Activated naive CD8-positive, alpha-beta T cell treated with anti-CD3 and anti-CD28 coated beads, Interleukin-2, amount 10 ng/mL, durations not matched to agents 7 days and 5 days (primary cell): ENCODE data around the gene IDUA. TPM values are rescaled to one million over a fixed set of nuclear protein-coding genes. Genes with fewer than 3 reads are reported as not detected.
A peak's percentile ranks its signal among the peaks of the same experiment; 100 is the strongest.

Experiments
- ATAC-seq: fragments of 150-1000 bp; cut with Tn5 transposase; one replicate; pipeline ENCODE4 v1.10.0; 2021; ENCODE audit warnings: low read depth, moderate library complexity
- POLR2A ChIA-PET: fragments of 350-600 bp; sonication (Branson Sonifier 250); formaldehyde crosslinking; loops from one replicate; lab custom pipeline; 2021; ENCODE audit warnings: antibody characterized with exemption; lab: Charles Lee
- DNase-seq: peaks from one replicate; pipeline ENCODE4 v3.0.0; 2021
- H3K27ac Mint-ChIP-seq: one replicate; pipeline ENCODE4 v1.8.0; 2022; ENCODE audit warnings: mild to moderate bottlenecking, mixed read lengths
- H3K27me3 Mint-ChIP-seq: one replicate; pipeline ENCODE4 v1.8.0; 2022; ENCODE audit warnings: mild to moderate bottlenecking, moderate library complexity, mixed read lengths
- H3K36me3 Mint-ChIP-seq: one replicate; pipeline ENCODE4 v1.8.0; 2021; ENCODE audit warnings: mild to moderate bottlenecking, mixed read lengths
- H3K4me1 Mint-ChIP-seq: one replicate; pipeline ENCODE4 v1.8.0; 2021; ENCODE audit warnings: mixed read lengths
- H3K4me3 Mint-ChIP-seq: one replicate; pipeline ENCODE4 v1.8.0; 2022; ENCODE audit warnings: mild to moderate bottlenecking, moderate library complexity, mixed read lengths
- H3K9me3 Mint-ChIP-seq: one replicate; pipeline ENCODE4 v1.8.0; 2021; ENCODE audit warnings: mixed read lengths
- total RNA-seq, 2 experiments: library from RNA; stranded (reverse); gene quantifications; one replicate each; pipeline ENCODE4 v1.2.3, GENCODE V29; 2021

The IDUA gene
- total RNA-seq, 2 experiments from 2014 or later = 37.5 to 38.7 TPM

DNA sequence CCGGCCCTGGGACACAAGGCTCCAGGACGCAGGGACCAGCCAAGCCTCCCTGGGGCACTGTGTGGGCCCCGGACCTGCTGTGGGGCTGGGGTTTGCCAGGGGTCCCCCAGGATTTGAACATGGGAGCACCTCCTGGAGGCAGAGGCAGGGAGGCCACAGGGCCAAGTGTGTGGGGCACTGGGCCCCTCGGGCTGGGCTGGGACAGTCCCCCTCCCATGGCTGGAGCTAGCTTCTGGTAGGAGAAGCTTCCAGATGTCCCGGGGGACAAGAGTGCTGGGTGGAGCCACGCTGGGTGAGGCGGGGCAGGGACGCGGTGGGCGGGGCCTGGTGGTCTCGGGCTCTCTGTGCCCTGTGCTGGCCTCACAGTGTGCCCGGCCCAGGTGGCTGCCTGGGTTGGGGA, 43.2 kb downstream of the IDUA start:
- no peaks in the 10 kb centered on the region for H3K27me3 Mint-ChIP-seq
- H3K4me1 Mint-ChIP-seq = peaks cover 2% of the 10 kb centered on the region
- H3K4me3 Mint-ChIP-seq = no peak overlapping the region
- no peaks in the 10 kb centered on the region for H3K9me3 Mint-ChIP-seq
- no peak for ATAC-seq
- no peak for DNase-seq
- POLR2A ChIA-PET = no interaction called here
- H3K36me3 Mint-ChIP-seq = peaks cover 4% of the 10 kb centered on the region
- H3K27ac Mint-ChIP-seq = no peak overlapping the region

DNA sequence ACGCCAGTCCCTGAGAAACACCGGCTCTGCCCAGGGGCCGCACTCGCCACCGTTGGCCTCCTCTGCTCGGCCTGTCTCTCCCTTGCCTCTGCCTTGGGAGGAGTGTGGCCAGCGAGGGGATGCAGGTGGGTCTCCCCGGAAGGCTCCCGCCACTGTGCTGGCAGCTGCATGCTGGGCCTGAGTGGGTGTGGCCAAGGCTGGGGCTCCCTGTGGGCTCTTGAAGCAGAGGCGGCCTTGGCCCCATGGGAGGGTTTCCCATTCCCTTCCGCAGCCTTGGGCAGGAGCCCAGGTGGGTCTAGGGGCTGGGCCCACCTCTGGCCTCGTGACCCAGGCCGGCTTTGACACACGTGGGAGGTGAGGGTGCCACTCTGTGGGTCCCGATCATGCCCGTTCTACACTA, 43.7 kb downstream of the IDUA start:
- POLR2A ChIA-PET = no interaction called here
- no peaks in the 10 kb centered on the region for H3K9me3 Mint-ChIP-seq
- DNase-seq = no peak
- no peaks in the 10 kb centered on the region for H3K36me3 Mint-ChIP-seq
- no peaks in the 10 kb centered on the region for H3K27me3 Mint-ChIP-seq
- no peak for ATAC-seq
- H3K4me1 Mint-ChIP-seq = peaks cover 2% of the 10 kb centered on the region
- no peak overlapping the region for H3K4me3 Mint-ChIP-seq
- no peak overlapping the region for H3K27ac Mint-ChIP-seq

DNA sequence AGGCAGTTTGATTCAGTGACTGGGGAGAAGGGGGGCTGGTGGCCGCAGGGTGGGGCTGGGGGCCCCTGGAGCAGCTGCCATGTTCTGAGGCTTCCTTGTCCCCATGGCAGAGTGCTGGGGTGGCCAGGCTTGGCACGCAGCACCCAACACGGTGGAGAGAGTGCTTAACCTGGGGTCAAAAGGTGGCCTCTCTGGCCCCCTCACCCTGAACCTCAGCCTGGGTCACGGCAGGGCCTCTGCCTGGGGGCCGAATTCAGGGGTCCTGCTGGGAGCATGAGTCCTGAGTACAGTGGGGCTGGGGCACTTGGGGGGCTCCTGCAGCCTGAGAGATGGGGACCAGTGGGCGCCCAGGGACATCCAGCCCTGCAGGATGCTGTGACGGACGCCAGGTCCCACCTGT, 44.5 kb downstream of the IDUA start:
- H3K4me1 Mint-ChIP-seq = no peaks in the 10 kb centered on the region
- no peaks in the 10 kb centered on the region for H3K36me3 Mint-ChIP-seq
- ATAC-seq (no peak), DNase-seq (no peak)
- no peaks in the 10 kb centered on the region for H3K9me3 Mint-ChIP-seq
- POLR2A ChIA-PET = no interaction called here
- no peaks in the 10 kb centered on the region for H3K27me3 Mint-ChIP-seq
- no peak overlapping the region for H3K27ac Mint-ChIP-seq
- no peak overlapping the region for H3K4me3 Mint-ChIP-seq

DNA sequence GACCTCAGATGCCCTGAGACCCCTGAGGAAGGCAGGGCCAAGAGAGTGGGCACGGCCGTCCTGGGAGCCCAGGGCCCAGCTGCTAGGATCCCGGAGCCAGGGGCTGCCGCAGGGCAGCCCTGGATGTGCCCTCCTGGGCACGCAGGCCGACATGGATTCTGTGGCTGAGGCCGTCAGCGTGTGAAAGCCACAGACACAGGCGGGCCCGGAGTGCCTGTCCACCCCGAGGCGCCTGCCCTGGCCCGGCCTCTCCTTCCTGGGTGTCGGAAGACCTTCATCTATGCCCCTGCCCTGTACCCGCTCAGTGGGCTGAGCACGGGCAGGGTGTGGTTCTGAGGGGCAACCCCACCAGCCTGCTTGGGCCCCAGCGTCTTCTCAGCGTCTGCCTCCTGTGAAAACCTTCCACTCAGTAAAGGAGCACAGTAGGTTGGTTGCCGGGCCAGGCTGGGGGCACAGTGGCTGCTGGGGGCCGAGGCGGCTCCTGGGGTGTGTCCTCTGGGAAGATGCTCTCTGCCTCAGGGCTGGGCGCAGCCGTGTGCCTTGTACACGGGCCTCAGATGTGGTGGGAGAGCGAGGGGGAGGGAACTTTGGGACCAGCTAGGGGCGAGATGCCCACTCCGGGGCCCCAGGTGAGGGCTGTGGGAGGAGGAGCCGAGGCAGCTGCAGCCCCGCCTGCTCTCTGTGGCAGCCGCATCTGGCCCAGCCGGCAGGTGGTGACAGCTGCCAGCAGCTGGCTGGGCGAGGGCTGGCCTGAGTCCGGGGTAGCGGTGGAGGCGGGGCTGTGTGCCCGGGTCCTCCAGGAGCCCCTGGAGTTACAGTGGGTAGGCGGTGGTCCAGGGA, 45.3 kb downstream of the IDUA start:
- no peaks in the 10 kb centered on the region for H3K4me1 Mint-ChIP-seq
- ATAC-seq (peak; percentile 35), DNase-seq (no peak)
- POLR2A ChIA-PET = no interaction called here
- H3K9me3 Mint-ChIP-seq = no peaks in the 10 kb centered on the region
- no peaks in the 10 kb centered on the region for H3K27me3 Mint-ChIP-seq
- H3K27ac Mint-ChIP-seq = no peak overlapping the region
- H3K4me3 Mint-ChIP-seq = no peak overlapping the region
- no peaks in the 10 kb centered on the region for H3K36me3 Mint-ChIP-seq

DNA sequence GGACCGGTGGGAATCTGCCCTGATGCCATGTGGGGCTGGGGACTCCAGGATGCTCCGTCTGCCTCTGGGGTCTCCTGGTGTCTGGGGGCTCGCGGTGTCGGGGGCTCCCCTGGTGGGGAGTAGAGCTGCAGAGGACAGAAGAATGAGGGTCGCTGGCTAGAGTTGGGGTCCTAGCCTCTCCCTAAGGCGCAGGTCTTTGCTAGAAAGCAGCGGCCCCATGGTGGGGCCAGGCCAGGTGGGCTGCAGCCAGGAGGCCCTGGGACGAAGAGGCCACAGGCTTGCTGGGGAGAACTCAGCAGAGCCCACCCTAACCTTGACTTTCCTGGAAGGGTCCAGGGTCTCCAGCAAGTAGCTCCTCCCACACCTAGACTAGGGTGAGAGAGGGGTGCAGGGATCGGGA, 46.0 kb downstream of the IDUA start:
- DNase-seq (no peak), ATAC-seq (no peak)
- Mint-ChIP-seq H3K27me3 (no peaks in the 10 kb centered on the region), H3K4me1 (no peaks in the 10 kb centered on the region), H3K36me3 (no peaks in the 10 kb centered on the region), H3K27ac (no peak overlapping the region), H3K4me3 (no peak overlapping the region), H3K9me3 (no peaks in the 10 kb centered on the region)
- POLR2A ChIA-PET = no interaction called here

DNA sequence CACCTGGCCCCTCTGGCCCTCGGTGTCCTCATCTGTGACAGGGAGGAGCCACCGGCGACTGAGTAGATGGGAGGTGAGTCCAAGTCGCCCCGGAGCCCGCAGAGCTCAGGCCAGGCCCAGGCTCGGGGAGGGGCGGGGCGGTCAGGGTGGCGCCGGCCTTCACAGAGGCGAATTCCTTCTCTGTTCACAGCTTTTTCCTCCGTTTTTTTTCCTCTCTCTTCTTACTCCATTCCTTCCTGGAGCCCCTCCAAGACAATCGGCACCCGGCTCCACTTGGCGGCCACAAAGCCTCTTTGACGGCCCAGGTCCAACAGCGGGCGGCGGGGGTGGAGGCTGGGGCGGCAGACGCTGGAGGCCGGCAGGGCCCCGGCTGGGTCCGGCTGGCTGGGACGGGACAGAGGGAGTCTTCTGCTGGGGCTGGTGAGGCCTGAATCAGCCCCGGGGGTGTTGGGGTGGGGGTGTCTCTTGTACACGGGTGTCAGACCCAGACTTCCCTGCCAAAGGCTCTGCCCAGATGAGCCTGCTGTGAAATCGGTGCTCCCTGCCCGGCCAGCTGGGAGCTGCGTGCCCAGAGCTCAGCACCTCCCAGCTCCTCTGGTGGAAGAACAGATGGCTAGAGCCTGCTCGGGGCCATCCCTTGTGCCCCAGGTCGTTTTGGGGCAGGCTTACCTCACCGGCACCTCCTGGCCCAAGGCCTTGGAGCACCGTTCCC, 47.2 kb downstream of the IDUA start:
- no peaks in the 10 kb centered on the region for H3K36me3 Mint-ChIP-seq
- H3K27ac Mint-ChIP-seq = no peak overlapping the region
- POLR2A ChIA-PET = no interaction called here
- H3K4me3 Mint-ChIP-seq = no peak overlapping the region
- DNase-seq = no peak
- no peak for ATAC-seq
- H3K4me1 Mint-ChIP-seq = no peaks in the 10 kb centered on the region
- no peaks in the 10 kb centered on the region for H3K27me3 Mint-ChIP-seq
- H3K9me3 Mint-ChIP-seq = no peaks in the 10 kb centered on the region

DNA sequence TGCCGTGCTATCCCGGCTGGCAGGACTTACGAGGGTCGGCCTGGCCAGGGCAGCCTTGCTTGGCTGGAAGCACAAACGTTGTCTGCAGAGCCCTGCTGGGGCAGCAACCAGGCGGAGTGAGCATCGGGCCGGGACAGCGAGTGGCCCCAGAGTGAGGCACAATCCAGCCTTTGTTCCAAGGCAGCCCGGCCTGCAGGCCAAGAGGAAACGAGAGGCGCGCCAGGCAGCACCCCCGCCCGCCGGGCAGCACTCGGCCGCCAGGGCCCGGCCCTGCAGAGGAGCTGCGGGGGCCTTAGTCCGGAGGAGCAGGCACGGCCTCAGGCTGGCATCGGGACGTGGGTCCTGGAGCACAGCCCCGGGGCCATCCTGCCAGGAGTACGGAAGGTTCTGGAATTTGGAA, 48.7 kb downstream of the IDUA start:
- Mint-ChIP-seq H3K4me1 (no peaks in the 10 kb centered on the region), H3K36me3 (no peaks in the 10 kb centered on the region), H3K9me3 (no peaks in the 10 kb centered on the region), H3K27me3 (no peaks in the 10 kb centered on the region), H3K4me3 (no peak overlapping the region), H3K27ac (no peak overlapping the region)
- DNase-seq = no peak
- POLR2A ChIA-PET = no interaction called here
- no peak for ATAC-seq

DNA sequence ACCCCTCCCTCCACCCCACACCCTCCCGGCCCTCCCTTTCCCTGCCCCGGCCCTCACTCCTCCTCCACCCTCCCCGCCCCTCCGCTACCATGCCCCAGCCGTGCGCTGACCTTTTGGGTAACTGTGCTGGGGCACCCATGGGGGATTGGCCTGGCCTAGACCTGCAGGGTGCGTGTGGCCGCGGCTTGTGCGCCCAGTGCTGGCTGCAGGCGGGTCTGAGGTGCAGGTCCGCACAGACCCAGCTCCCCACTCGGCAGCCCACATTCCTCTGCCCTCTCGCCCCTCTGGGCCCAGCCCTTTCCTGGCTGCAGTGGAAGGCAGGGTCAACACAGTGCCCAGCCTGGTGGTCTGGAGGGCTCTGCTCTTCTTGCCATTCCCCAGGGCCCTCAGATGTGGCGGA, 49.3 kb downstream of the IDUA start:
- no peaks in the 10 kb centered on the region for H3K27me3 Mint-ChIP-seq
- H3K27ac Mint-ChIP-seq = no peak overlapping the region
- no peaks in the 10 kb centered on the region for H3K36me3 Mint-ChIP-seq
- ATAC-seq (no peak), DNase-seq (no peak)
- no peaks in the 10 kb centered on the region for H3K9me3 Mint-ChIP-seq
- no peak overlapping the region for H3K4me3 Mint-ChIP-seq
- H3K4me1 Mint-ChIP-seq = no peaks in the 10 kb centered on the region
- POLR2A ChIA-PET = no interaction called here

DNA sequence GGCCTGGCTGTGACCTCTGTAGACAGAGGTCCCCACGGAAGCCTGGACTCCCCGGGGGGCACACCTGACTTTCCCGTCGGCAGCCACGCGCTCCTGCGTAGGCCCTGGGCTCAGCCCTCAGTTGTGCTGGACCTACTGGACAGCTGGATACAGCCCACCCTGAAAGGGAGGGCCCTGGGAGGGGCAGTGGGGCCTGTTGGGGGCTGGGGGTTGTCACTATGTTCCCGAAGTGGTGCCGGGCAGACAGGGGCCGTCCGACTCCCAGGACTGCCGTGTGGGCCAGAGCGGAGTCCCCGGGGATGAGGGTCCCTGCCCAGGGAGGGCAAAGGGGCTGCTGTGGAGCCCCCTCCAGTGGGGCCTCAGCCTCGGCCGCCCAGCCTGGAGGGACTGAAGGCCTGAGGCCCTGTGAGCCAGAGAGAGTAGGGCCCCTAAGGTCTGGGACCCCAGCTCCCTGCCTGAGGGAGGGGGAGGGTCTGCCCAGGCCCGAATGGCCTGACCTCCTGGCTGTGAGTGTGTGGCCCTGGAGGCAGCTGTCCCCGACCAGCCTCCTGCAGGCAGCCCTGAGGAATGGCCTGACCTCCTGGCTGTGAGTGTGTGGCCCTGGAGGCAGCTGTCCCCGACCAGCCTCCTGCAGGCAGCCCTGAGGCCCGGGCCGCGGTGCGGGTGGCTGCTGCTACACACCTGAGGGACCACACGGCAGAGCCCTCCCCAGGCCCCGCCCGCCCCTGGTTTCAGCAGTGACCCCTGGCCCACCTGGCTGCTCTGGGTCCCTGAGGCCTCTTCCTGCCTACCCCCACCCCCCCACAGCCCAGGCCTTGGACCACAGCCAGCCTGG, 50.3 kb downstream of the IDUA start:
- H3K36me3 Mint-ChIP-seq = no peaks in the 10 kb centered on the region
- H3K27me3 Mint-ChIP-seq = no peaks in the 10 kb centered on the region
- POLR2A ChIA-PET = no interaction called here
- H3K9me3 Mint-ChIP-seq = no peaks in the 10 kb centered on the region
- no peak for DNase-seq
- no peak overlapping the region for H3K4me3 Mint-ChIP-seq
- no peak for ATAC-seq
- no peaks in the 10 kb centered on the region for H3K4me1 Mint-ChIP-seq
- no peak overlapping the region for H3K27ac Mint-ChIP-seq

DNA sequence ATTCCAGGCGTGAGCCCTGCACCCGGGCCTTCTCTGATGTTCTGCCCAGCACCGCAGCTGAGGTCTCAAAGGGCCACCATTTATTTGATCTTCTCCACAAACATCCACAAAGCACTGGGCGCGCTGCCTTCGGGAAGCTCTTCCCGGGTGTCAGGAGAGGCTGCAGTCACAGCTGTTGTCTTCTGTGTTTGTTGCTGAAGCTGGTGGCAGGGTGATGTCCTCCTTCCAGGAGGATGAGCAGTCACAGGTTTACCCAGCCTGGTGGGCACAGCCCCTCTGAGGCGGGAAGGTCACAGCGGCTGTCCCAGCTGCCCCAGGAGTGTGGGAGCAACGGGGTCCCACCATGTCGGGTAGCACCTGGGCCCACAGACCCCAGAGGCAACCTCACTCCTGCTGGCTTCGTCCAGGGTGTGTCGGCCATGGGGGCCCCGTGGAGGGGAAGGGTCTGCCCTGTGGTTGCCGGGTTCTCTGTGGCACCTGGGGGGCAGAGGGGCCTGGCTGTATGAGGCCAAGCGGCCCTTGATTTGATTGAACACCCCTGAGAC, 52.2 kb downstream of the IDUA start:
- Mint-ChIP-seq H3K27me3 (peaks cover 2% of the 10 kb centered on the region), H3K36me3 (no peaks in the 10 kb centered on the region), H3K9me3 (no peaks in the 10 kb centered on the region), H3K27ac (no peak overlapping the region), H3K4me1 (no peaks in the 10 kb centered on the region), H3K4me3 (no peak overlapping the region)
- ATAC-seq (no peak), DNase-seq (no peak)
- POLR2A ChIA-PET = no interaction called here

DNA sequence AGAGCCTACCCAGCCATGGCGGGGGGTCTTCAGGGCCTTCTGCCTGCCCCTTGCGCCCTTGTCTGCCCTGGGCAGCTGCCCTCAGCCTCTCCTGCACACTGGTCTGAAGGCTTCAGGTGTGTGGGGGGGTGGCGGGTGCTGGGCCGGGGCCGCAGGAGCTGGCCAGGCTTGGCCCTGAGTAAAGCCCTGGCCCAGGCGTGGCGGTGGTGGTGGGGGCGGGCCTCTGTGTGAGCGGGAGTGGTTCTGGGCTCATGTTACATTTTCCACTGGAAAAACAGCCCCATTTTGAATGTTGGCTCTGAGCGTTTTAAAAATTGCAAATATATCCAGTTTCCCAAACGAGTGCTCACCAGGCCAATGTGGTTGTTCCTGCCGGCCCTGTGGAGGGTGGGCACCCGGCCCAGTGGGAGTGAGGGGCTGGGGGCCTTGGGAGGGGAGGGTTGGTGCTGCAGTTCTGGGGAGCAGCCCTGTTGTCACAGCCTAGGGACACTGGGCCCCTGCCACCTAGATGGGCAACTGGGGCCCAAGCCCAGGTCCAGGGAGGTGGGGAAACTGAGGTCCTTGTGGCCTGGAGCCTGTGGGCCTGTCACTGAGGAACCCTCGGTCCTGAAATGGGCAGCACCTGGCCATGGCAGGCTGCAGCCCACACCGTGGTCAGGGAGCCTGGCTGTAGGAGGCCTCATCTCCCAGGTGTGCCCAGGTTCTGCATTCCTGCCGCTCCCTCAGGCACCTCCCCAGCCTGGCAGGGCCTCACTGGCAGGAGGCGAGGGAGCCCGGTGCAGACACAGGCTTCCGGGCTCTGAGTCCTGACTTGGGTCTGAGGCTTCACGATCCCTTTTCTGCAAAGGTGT, 52.9 kb downstream of the IDUA start:
- Mint-ChIP-seq H3K4me1 (no peaks in the 10 kb centered on the region), H3K27ac (no peak overlapping the region), H3K4me3 (no peak overlapping the region), H3K36me3 (no peaks in the 10 kb centered on the region), H3K9me3 (no peaks in the 10 kb centered on the region), H3K27me3 (peaks cover 4% of the 10 kb centered on the region)
- DNase-seq = no peak
- POLR2A ChIA-PET = no interaction called here
- no peak for ATAC-seq

DNA sequence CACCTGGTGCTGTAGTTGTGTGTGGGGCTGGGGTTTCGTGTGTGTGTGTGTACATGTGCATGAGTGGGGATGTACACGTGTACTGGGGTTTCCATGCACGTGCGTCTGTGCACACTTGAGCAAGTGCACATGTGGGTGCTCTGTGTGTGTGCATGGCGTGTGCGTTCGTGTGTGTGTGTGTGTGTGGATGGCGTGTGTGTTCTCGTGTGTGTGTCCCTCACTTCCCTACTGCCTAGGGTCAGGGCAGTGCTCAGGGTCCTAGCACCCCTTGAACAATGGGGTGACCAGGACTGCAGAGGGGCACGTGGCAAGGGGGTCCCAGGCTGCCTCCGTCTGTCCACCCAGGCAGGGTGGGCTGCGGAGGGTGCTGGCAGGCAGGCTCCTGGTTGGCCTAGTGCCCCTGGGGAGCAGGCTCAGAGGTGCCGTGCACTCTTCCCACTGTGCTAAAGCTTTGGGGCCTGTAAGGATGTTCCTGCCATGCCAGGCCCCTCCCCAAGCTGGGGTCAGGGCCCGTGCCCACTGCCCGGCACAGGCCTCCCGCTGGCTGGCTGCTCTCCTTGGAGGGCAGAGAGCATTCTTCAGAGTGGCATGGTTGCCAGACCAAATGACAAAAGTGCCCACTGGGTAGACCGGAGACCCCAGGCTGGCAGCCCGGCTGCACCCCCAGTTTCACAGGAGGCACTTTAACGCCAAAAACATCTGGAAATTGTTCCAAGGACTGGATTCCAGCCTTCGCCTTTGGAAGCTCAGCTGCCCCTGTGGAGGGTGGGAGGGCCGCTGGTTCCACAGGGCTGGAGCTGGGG, 53.7 kb downstream of the IDUA start:
- Mint-ChIP-seq H3K4me3 (no peak overlapping the region), H3K27me3 (peaks cover 4% of the 10 kb centered on the region), H3K4me1 (no peaks in the 10 kb centered on the region), H3K9me3 (no peaks in the 10 kb centered on the region), H3K36me3 (no peaks in the 10 kb centered on the region), H3K27ac (no peak overlapping the region)
- ATAC-seq = no peak
- no peak for DNase-seq
- POLR2A ChIA-PET = no interaction called here
